Neural progenitor cell (in vitro differentiated cells): ENCODE results near the gene PTPRR. TPM values are rescaled to one million over a fixed set of nuclear protein-coding genes. Genes with fewer than 3 reads are reported as not detected.

ENCODE experiments used
- DNase-seq: peaks from one replicate; pipeline ENCODE4 v3.0.0-alpha.2; 2016; ENCODE audit warnings: low spot score
- H2AFZ ChIP-seq: fragments of 200-600 bp; sonication (generic); replicated peaks from 2 replicates; pipeline ENCODE4 v1.6.1; 2016; ENCODE audit warnings: antibody characterized with exemption
- H3F3A ChIP-seq: fragments of 200-600 bp; sonication (generic); 2 replicates; pipeline ENCODE4 v1.6.1; 2016; ENCODE audit warnings: antibody characterized with exemption, low read depth
- H3K27ac ChIP-seq: fragments of 200-600 bp; sonication (generic); 2 replicates; pipeline ENCODE4 v1.5.1; 2016; ENCODE audit warnings: mild to moderate bottlenecking
- H3K27me3 ChIP-seq: fragments of 200-600 bp; sonication (generic); 2 replicates; pipeline ENCODE4 v1.6.1; 2016; ENCODE audit warnings: mild to moderate bottlenecking, moderate library complexity
- H3K36me3 ChIP-seq: fragments of 200-600 bp; sonication (generic); 2 replicates; pipeline ENCODE4 v1.5.1; 2016
- H3K4me1 ChIP-seq: fragments of 200-600 bp; sonication (generic); 2 replicates; pipeline ENCODE4 v1.6.1; 2016; ENCODE audit warnings: mixed run types
- H3K4me2 ChIP-seq: fragments of 200-600 bp; sonication (generic); 2 replicates; pipeline ENCODE4 v1.6.1; 2016
- H3K4me3 ChIP-seq: fragments of 200-600 bp; sonication (generic); 2 replicates; pipeline ENCODE4 v1.5.1; 2016
- H3K79me2 ChIP-seq: fragments of 200-600 bp; sonication (generic); 2 replicates; pipeline ENCODE4 v1.6.1; 2016; ENCODE audit warnings: low read depth
- H3K9ac ChIP-seq: fragments of 200-600 bp; sonication (generic); 2 replicates; pipeline ENCODE4 v1.6.1; 2016
- H3K9me3 ChIP-seq: fragments of 200-600 bp; sonication (generic); 2 replicates; pipeline ENCODE4 v1.5.1; 2016; ENCODE audit warnings: low read depth
- H4K20me1 ChIP-seq: fragments of 200-600 bp; sonication (generic); 2 replicates; pipeline ENCODE4 v1.6.1; 2016; ENCODE audit warnings: low read depth
- H3K27ac Mint-ChIP-seq: 3 replicates; pipeline ENCODE4 v1.8.0; 2021; ENCODE audit warnings: mixed read lengths
- H3K27me3 Mint-ChIP-seq: 2 replicates; pipeline ENCODE4 v1.8.0; 2022; ENCODE audit warnings: low read depth, mild to moderate bottlenecking, inconsistent platforms, moderate library complexity, mixed read lengths; ENCODE audit not compliant: insufficient read depth
- H3K36me3 Mint-ChIP-seq: 3 replicates; pipeline ENCODE4 v1.8.0; 2021; ENCODE audit warnings: mixed read lengths
- H3K4me1 Mint-ChIP-seq: 3 replicates; pipeline ENCODE4 v1.8.0; 2021; ENCODE audit warnings: mixed read lengths
- H3K4me3 Mint-ChIP-seq: 3 replicates; pipeline ENCODE4 v1.8.0; 2021; ENCODE audit warnings: mild to moderate bottlenecking, moderate library complexity, mixed read lengths
- H3K9me3 Mint-ChIP-seq: 3 replicates; pipeline ENCODE4 v1.8.0; 2020; ENCODE audit warnings: mixed read lengths
- CTCF ChIP-seq: fragments of 200-600 bp; sonication (generic); IDR thresholded peaks from 2 replicates; pipeline ENCODE4 v1.5.1; 2017; ENCODE audit warnings: antibody characterized with exemption, mild to moderate bottlenecking
- EZH2 ChIP-seq: fragments of 200-600 bp; sonication (generic); IDR thresholded peaks from 2 replicates; pipeline ENCODE4 v1.6.1; 2017; ENCODE audit warnings: antibody characterized with exemption, mild to moderate bottlenecking, moderate library complexity
- EZH2phosphoT487 ChIP-seq: fragments of 200-600 bp; sonication (generic); IDR thresholded peaks from 2 replicates; pipeline ENCODE4 v1.6.1; 2017; ENCODE audit warnings: antibody characterized with exemption
- total RNA-seq: library from RNA; depleted of rRNA; stranded (reverse); fragments of >200 nt; gene quantifications from 2 replicates; pipeline ENCODE4 v1.2.3, GENCODE V29; 2015; ENCODE audit warnings: low replicate concordance

The PTPRR gene
- total RNA-seq, 1 donor from 2014 or later = not detected

- H3K36me3 Mint-ChIP-seq = no peaks in the 10 kb centered on the region
- no peaks in the 10 kb centered on the region for H4K20me1 ChIP-seq
Measured at GRCh38 chr12:70683976-70684375, 236.6 kb downstream of the PTPRR start.

GRCh38 chr12:70671698-70672097, 248.8 kb downstream of the PTPRR start:
- H3K27me3 Mint-ChIP-seq = no peaks in the 10 kb centered on the region
- no peaks in the 10 kb centered on the region for H3K27me3 ChIP-seq

More at GRCh38 chr12:70683976-70684375, 236.6 kb downstream of the PTPRR start:
- no peak for DNase-seq
- Mint-ChIP-seq H3K4me1 (peaks cover 2% of the 10 kb centered on the region), H3K4me3 (no peak overlapping the region), H3K27ac (no peak overlapping the region), H3K9me3 (no peaks in the 10 kb centered on the region), H3K27me3 (no peaks in the 10 kb centered on the region)
- no peaks in the 10 kb centered on the region for H3K36me3 ChIP-seq
- no peak overlapping the region for H3K9ac ChIP-seq
- no peak overlapping the region for H3K4me3 ChIP-seq
- H3K79me2 ChIP-seq = no peaks in the 10 kb centered on the region
- no peaks in the 10 kb centered on the region for H3K9me3 ChIP-seq
- no peaks in the 10 kb centered on the region for H3K4me1 ChIP-seq
- no peak overlapping the region for H3K27ac ChIP-seq
- no peak overlapping the region for H2AFZ ChIP-seq
- no peak for TF ChIP-seq CTCF
- no peak for TF ChIP-seq EZH2phosphoT487
- TF ChIP-seq EZH2 = no peak
- H3K4me2 ChIP-seq = no peak overlapping the region
- H3K27me3 ChIP-seq = no peaks in the 10 kb centered on the region
- H3F3A ChIP-seq = no peaks in the 10 kb centered on the region

GRCh38 chr12:70670948-70671347, 249.6 kb downstream of the PTPRR start:
- H3K79me2 ChIP-seq = no peaks in the 10 kb centered on the region
- no peak overlapping the region for H3K27ac Mint-ChIP-seq
- no peaks in the 10 kb centered on the region for H3K36me3 Mint-ChIP-seq
- H4K20me1 ChIP-seq = no peaks in the 10 kb centered on the region
- H3K9ac ChIP-seq = no peak overlapping the region
- H3K4me1 ChIP-seq = no peaks in the 10 kb centered on the region
- H3F3A ChIP-seq = no peaks in the 10 kb centered on the region
- no peaks in the 10 kb centered on the region for H3K27me3 Mint-ChIP-seq
- H3K9me3 Mint-ChIP-seq = no peaks in the 10 kb centered on the region
- H3K4me2 ChIP-seq = no peak overlapping the region
- DNase-seq = no peak
- no peaks in the 10 kb centered on the region for H3K9me3 ChIP-seq
- H3K36me3 ChIP-seq = no peaks in the 10 kb centered on the region
- H3K27ac ChIP-seq = no peak overlapping the region
- no peak overlapping the region for H3K4me3 ChIP-seq
- no peaks in the 10 kb centered on the region for H3K27me3 ChIP-seq
- H3K4me3 Mint-ChIP-seq = no peak overlapping the region
- TF ChIP-seq CTCF = no peak
- no peak for TF ChIP-seq EZH2
- TF ChIP-seq EZH2phosphoT487 = no peak
- H2AFZ ChIP-seq = no peak overlapping the region
- H3K4me1 Mint-ChIP-seq = no peaks in the 10 kb centered on the region

More at GRCh38 chr12:70671698-70672097, 248.8 kb downstream of the PTPRR start:
- no peak overlapping the region for H3K4me3 Mint-ChIP-seq
- no peak overlapping the region for H3K27ac Mint-ChIP-seq
- H3K4me1 Mint-ChIP-seq = no peaks in the 10 kb centered on the region
- DNase-seq = no peak
- no peaks in the 10 kb centered on the region for H3K9me3 ChIP-seq
- H2AFZ ChIP-seq = no peak overlapping the region
- no peaks in the 10 kb centered on the region for H3F3A ChIP-seq
- H3K4me1 ChIP-seq = no peaks in the 10 kb centered on the region
- no peaks in the 10 kb centered on the region for H4K20me1 ChIP-seq
- no peak overlapping the region for H3K27ac ChIP-seq
- TF ChIP-seq EZH2phosphoT487 = no peak
- TF ChIP-seq CTCF = no peak
- no peak for TF ChIP-seq EZH2
- H3K9ac ChIP-seq = no peak overlapping the region
- no peak overlapping the region for H3K4me3 ChIP-seq
- no peaks in the 10 kb centered on the region for H3K9me3 Mint-ChIP-seq
- H3K36me3 ChIP-seq = no peaks in the 10 kb centered on the region
- H3K4me2 ChIP-seq = no peak overlapping the region
- H3K36me3 Mint-ChIP-seq = no peaks in the 10 kb centered on the region
- no peaks in the 10 kb centered on the region for H3K79me2 ChIP-seq
